Thyroid gland (tissue), 4 donors: Measurements from ENCODE around the gene TTYH1. TPM values are rescaled to one million over a fixed set of nuclear protein-coding genes. Genes with fewer than 3 reads are reported as not detected.

ENCODE experiments used
- DNase-seq, 2 donors: peaks; one replicate each; pipeline ENCODE4 v3.0.0-alpha.2; 2019
- H3K27ac ChIP-seq, 3 donors: fragments of 200-600 bp; sonication (generic); 1 replicate in 2 of 3; 2 replicates in 1 of 3; pipeline ENCODE4 v1.5.1; 2016 to 2019; ENCODE audit warnings: mild to moderate bottlenecking in 1 of 3, moderate library complexity in 1 of 3
- H3K27me3 ChIP-seq: fragments of 200-600 bp; sonication (generic); one replicate; pipeline ENCODE4 v1.5.1; 2019
- H3K36me3 ChIP-seq, 2 donors: fragments of 200-600 bp; sonication (generic); one replicate each; pipeline ENCODE4 v1.5.1; 2016 to 2019
- H3K4me1 ChIP-seq, 2 donors: fragments of 200-600 bp; sonication (generic); one replicate each; pipeline ENCODE4 v1.5.1; 2017 to 2019
- H3K4me3 ChIP-seq, 3 donors: fragments of 200-600 bp; sonication (generic); replicated peaks in 1 of 3; 1 replicate in 2 of 3; 2 replicates in 1 of 3; pipeline ENCODE4 v1.5.1; 2016; ENCODE audit warnings: mild to moderate bottlenecking in 1 of 3
- H3K9me3 ChIP-seq: fragments of 200-600 bp; sonication (generic); one replicate; pipeline ENCODE4 v1.5.1; 2017
- POLR2A ChIP-seq, 2 donors: fragments of 450-650 bp; IDR thresholded peaks; one replicate each; pipeline ENCODE4 v1.6.1; 2017; ENCODE audit warnings: antibody characterized with exemption in 2 of 2, mild to moderate bottlenecking in 2 of 2, moderate library complexity in 1 of 2
- WGBS, 2 donors: methylation state at CpG; one replicate each; pipeline ENCODE4 v1.1.5; 2017; 5-methylcytosine and 5-hydroxymethylcytosine counted together
- intact Hi-C: fragments of 100-400 bp; cut with DNase I; formaldehyde crosslinking; loops from one replicate; pipeline ENCODE4 v1.15.1; 2023
- total RNA-seq, 4 donors: library from RNA; depleted of rRNA; stranded (reverse); fragments of >200 nt; gene quantifications; one replicate each; pipeline ENCODE4 v1.2.3, GENCODE V29; 2016
- TF ChIP-seq, protein P1 (sequence below), 6 experiments: fragments of 200-600 bp in 3 of 6; fragments of 450-650 bp in 3 of 6; sonication (generic) in 3 of 6; IDR thresholded peaks; one replicate each; pipeline ENCODE4 v1.5.1; 2016 to 2019; ENCODE audit warnings: antibody characterized with exemption in 6 of 6, mild to moderate bottlenecking in 2 of 6, inconsistent platforms in 1 of 6, moderate library complexity in 1 of 6

TTYH1 gene
- total RNA-seq, 4 donors from 2014 or later: 0.45 to 0.94 TPM; not detected in 2

DNA sequence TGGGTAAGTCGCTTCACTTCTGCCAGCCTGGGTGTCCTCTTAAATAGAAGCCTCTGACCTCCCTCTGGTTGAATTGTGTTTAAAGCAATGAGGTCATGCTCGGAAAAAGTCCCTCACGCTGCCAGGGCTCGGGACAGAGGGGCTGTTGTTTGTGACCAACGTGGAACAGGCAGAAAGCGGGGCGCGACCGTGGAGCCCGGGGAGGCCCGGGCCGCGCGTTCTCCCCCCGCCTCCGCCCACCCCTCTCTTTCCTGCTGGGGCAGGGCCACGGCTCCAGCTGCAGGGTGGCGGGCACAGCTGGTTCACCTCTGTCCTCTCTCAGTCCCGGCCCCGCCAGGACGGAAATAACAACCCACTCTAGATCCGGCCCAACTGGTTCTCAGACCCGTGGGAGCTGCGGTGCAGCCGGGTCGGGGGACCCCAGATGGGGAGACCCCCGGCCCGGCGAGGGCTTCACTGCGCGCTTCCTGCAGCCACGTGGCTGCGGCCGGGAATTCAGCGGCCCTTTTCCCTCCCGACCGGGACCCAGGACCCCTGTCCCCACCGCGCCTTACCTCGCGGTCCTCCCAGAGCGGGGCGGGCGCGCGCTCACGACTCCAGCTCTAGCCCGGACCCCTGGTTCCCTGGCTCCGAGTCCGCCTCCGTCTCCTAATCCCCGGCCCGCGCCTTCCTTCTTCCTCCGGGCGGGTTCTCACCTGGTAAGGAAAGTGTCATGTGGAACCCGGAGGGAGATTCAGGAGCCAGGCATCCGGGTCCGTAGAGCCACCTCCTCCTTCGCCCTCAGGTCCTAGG is 55.9 kb downstream of the TTYH1 start:
- WGBS, 2 donors: 0 to 4% methylated on average over 7 to 25 of the region's 60 CpGs

DNA sequence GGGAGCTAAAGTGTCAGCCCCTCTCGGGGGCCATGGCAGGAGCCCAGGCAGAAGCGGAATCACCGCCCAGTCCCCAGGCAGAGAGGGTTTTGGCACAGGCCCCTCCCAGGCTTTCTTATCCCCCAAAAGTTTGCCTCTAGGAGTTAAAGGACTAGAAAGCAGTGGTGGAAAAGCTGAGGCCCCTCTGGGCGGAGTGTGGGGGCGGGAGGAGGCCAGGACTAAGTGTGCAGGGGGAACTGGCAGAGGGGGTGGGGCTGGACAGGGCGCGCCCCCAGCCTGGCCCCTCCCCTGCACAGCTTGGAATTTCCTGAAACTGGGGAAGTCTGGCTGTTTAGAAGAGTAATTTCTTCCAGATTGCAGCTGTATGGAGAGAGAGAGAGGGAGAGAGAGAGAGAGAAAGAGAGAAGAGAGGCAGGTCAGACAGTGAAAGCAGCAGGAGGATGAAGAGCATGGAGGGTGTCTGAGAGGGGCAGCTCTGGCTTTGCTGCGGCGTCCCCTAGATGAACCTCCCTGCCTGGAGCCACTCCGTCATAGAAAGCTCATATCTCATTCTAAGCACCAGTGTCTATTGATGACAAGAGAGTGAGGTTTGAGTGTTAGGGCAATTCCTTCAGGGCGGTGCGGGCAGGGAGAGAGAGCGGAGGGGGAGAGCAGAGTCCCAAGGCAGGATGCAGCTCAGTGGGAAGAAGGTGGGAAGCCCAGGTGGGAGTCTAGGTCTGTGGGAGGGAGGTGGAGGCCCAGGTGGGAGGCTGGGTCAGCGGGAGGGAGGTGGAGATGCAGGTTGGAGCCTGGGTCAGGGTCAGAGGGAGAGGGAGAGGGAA is 58.0 kb downstream of the TTYH1 start, which contains the start of gene CDC42EP5:
Gene CDC42EP5 (minus strand): TSS at position 226 of the 821 bp plus-strand sequence. CDS start 7,749 bp downstream, outside the sequence.
- 8 to 13% methylated on average over 11 to 12 of the region's 14 CpGs for WGBS, 2 donors
- peaks cover 5% of the 10 kb centered on the region for H3K27me3 ChIP-seq
- peak within 1 kb of the TSS in 2 of 3 donors; percentile 58 to 75 for H3K27ac ChIP-seq
- H3K4me1 ChIP-seq: peaks cover 10 to 19% of the 10 kb centered on the region in 2 donors
- DNase-seq: peak in 1 of 2 donors; percentile 32
- TF ChIP-seq, protein P1, sequence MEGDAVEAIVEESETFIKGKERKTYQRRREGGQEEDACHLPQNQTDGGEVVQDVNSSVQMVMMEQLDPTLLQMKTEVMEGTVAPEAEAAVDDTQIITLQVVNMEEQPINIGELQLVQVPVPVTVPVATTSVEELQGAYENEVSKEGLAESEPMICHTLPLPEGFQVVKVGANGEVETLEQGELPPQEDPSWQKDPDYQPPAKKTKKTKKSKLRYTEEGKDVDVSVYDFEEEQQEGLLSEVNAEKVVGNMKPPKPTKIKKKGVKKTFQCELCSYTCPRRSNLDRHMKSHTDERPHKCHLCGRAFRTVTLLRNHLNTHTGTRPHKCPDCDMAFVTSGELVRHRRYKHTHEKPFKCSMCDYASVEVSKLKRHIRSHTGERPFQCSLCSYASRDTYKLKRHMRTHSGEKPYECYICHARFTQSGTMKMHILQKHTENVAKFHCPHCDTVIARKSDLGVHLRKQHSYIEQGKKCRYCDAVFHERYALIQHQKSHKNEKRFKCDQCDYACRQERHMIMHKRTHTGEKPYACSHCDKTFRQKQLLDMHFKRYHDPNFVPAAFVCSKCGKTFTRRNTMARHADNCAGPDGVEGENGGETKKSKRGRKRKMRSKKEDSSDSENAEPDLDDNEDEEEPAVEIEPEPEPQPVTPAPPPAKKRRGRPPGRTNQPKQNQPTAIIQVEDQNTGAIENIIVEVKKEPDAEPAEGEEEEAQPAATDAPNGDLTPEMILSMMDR (IDR thresholded peaks at IDR 0.05): no peak
- TF ChIP-seq POLR2A (IDR thresholded peaks at IDR 0.05): peak in 1 of 2 donors; percentile 14
- intact Hi-C loops: no loop called here
- no peaks in the 10 kb centered on the region for H3K9me3 ChIP-seq
- H3K36me3 ChIP-seq: no peaks in the 10 kb centered on the region
- H3K4me3 ChIP-seq: peak within 1 kb of the TSS in 1 of 3 donors; percentile 30

More for the DNA sequence above, 55.9 kb downstream of the TTYH1 start:
- TF ChIP-seq, protein P1 (IDR thresholded peaks at IDR 0.05): no peak
- no peak for TF ChIP-seq POLR2A (IDR thresholded peaks at IDR 0.05)
- Histone ChIP-seq H3K27ac (peak overlapping the region in 2 of 3 donors; percentile 65 to 67), H3K4me3 (peak overlapping the region in 1 of 3 donors; percentile 30), H3K36me3 (no peaks in the 10 kb centered on the region), H3K4me1 (peaks cover 10 to 19% of the 10 kb centered on the region in 2 donors), H3K9me3 (no peaks in the 10 kb centered on the region), H3K27me3 (peaks cover 5% of the 10 kb centered on the region)
- peak in 1 of 2 donors; percentile 22 for DNase-seq
- intact Hi-C loops: no loop called here

DNA sequence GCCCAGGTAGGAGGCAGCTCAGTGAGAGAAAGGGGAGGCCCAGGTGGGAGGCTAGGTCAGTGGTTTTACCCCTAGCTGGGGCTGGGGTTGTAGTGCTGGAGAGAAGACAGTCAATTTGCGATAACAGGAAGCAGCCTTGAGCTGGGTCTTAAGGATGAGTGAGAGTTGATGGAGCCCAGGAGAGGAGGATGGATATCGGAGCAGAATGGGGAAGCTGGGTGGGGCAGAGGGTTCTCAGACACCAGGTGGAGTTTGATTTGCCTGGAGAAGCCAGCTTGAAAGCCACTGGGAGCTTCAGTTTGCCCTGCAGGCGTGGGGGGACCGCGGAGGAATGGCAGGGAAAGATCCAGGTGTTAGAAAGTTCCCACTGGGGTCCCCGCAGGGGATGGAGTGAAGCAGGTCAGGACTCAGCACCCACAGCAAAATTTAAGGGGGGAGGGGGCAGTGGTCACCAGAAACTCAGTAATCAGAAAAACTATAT is 58.7 kb downstream of the TTYH1 start:
- peaks cover 10 to 19% of the 10 kb centered on the region in 2 donors for H3K4me1 ChIP-seq
- 62 to 78% methylated on average over 6 of the region's 6 CpGs for WGBS, 2 donors
- TF ChIP-seq POLR2A (IDR thresholded peaks at IDR 0.05): no peak
- TF ChIP-seq, protein P1 (IDR thresholded peaks at IDR 0.05): no peak
- no peaks in the 10 kb centered on the region for H3K36me3 ChIP-seq
- H3K27ac ChIP-seq: no peak overlapping the region
- no peak overlapping the region for H3K4me3 ChIP-seq
- no peak for DNase-seq
- peaks cover 5% of the 10 kb centered on the region for H3K27me3 ChIP-seq
- no peaks in the 10 kb centered on the region for H3K9me3 ChIP-seq
- intact Hi-C loops: no loop called here

DNA sequence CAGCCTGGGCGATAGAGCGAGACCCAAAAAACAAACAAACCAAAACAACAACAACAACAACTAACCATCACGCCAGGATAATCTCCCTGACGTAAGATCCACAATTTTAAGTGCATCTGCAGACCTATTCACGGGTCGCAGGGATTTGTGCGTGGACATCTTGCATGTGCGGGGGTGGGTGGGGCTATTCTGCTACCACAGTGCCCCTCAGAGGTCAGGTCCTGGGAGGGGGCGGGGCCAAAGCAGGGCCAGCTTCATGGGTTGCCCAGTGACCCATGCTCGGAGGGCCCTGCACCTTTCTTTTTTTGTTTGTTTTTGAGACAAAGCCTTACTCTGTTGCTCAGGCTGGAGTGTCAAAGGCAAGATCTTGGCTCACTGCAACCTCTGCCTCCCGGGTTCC is 60.4 kb downstream of the TTYH1 start:
- WGBS, 2 donors: 85 to 86% methylated on average over 11 of the region's 11 CpGs
- no peak overlapping the region for H3K27ac ChIP-seq
- TF ChIP-seq, protein P1 (IDR thresholded peaks at IDR 0.05): no peak
- no peak for TF ChIP-seq POLR2A (IDR thresholded peaks at IDR 0.05)
- H3K36me3 ChIP-seq: no peaks in the 10 kb centered on the region
- intact Hi-C loops: no loop called here
- no peak overlapping the region for H3K4me3 ChIP-seq
- peaks cover 5% of the 10 kb centered on the region for H3K27me3 ChIP-seq
- DNase-seq: no peak
- H3K9me3 ChIP-seq: no peaks in the 10 kb centered on the region
- peaks cover 8 to 16% of the 10 kb centered on the region in 2 donors for H3K4me1 ChIP-seq
